ENCODE data around the gene CCDC88B.

Gene CCDC88B, protein sequence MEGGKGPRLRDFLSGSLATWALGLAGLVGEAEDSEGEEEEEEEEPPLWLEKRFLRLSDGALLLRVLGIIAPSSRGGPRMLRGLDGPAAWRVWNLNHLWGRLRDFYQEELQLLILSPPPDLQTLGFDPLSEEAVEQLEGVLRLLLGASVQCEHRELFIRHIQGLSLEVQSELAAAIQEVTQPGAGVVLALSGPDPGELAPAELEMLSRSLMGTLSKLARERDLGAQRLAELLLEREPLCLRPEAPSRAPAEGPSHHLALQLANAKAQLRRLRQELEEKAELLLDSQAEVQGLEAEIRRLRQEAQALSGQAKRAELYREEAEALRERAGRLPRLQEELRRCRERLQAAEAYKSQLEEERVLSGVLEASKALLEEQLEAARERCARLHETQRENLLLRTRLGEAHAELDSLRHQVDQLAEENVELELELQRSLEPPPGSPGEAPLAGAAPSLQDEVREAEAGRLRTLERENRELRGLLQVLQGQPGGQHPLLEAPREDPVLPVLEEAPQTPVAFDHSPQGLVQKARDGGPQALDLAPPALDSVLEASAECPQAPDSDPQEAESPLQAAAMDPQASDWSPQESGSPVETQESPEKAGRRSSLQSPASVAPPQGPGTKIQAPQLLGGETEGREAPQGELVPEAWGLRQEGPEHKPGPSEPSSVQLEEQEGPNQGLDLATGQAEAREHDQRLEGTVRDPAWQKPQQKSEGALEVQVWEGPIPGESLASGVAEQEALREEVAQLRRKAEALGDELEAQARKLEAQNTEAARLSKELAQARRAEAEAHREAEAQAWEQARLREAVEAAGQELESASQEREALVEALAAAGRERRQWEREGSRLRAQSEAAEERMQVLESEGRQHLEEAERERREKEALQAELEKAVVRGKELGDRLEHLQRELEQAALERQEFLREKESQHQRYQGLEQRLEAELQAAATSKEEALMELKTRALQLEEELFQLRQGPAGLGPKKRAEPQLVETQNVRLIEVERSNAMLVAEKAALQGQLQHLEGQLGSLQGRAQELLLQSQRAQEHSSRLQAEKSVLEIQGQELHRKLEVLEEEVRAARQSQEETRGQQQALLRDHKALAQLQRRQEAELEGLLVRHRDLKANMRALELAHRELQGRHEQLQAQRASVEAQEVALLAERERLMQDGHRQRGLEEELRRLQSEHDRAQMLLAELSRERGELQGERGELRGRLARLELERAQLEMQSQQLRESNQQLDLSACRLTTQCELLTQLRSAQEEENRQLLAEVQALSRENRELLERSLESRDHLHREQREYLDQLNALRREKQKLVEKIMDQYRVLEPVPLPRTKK (N-terminal part only)

DNA sequence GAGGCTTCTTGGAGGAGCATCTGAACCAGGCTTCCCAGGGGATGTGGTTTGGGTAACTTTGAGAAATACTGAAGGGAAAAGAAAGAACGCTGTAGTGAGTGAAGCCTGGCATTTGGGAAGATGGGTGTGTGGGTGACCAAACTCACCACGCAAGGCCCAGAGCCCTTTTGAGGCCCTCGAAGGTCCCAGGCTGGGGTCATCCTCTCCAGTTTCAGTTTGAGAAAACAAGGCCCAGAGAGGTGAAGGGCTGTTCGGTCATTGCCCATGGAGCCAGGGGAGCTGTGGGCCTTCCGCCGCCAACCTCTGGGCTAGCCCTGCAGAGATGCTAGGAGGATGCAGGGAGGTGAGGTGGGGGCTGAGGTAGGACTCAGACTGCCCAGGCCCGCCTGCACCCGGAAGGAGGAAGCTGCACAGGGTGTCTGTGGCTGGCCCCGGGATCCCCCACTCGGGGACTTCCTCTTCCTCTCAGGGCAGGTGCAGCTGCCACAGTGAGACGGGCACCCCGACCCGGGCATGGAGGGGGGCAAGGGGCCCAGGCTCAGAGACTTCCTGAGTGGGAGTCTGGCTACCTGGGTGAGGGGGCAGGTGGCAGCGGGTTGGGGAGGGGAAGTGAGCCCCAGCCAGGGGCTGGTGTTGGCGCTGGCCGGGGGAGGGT, at the start of gene CCDC88B:
TSS of gene CCDC88B (plus strand) at position 451 of the 655 bp plus-strand sequence. CDS start at position 514, 63 bp downstream.
- intact Hi-C loops (cut with DNase I): no loop called here
- DNase-seq: peak in 33 of 42 donors; percentile 26 to 67 (median 44)

DNA sequence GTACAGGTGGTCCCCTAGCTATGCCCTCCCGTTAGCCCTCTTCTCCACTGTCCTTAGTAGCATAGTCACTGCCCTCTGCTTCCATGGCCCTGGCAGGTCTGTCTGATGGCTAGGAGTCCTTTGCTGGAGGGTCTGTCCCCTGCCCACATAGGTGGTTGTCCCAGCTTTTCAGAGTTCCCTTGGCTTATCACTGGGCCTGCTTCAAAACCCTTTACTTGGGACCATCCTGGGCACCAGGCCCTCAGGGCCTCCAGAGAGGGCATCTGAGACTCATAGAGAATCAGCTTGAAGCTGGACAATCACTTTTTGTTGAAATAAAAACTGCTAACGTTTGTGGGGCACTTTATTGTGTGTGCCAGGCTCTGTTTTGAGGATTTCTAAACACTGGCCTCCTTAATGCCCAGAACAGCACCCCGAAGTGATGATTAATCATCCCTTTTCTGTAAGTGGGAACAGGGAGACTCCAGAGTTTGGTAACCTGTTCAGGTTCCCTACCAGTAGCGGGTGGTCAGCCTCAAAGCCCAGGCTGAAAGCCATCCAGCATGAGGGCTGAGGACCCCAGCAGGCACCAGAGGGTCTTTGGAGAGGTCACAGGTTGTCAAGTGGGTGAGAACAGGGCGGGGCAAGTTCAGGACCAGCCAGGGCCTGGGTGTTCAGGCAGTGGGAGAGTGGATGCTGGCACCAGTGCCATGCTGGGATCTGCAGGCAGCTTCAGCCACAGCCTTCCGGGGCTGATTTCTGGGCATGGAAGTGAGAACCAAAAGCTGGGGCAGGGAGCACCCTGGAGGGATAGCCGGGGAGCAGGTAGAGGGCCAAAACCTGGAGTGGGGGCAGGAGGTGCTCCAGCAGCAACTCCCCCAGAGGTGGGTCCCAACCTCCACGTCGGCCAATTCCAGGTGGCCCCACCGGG, 49.4 kb upstream of the CCDC88B start:
- intact Hi-C loops (cut with DNase I): no loop called here
- peak in 1 of 42 donors; percentile 39 for DNase-seq

DNA sequence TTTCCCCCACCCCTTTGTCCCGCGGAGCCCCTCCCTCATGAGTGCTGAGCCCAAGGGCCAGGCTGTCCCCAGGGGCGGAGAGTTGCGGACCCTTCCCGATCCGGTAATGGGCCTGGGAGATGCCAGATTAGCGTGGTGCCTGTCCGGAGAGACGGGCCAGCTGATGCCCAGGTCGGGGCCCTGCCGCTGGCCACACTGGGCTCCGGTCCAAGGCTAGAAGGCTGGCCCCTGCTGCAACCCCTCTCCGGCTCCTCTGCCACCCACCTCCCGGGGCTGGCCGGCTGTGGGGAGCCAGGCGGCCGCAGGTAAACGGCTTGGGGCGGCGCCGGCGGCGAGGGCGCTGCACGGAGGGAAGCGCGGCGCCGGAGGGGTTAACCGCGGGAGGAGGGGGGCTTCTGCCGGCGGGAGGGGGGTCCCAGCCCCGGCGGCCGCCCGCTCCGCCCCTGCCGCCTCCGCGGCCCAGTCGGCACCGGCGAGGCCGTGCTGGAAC, 48.7 kb upstream of the CCDC88B start, which contains the start of gene KCNK4:
TSS of gene KCNK4 (plus strand) at position 41 of the 490 bp plus-strand sequence. CDS start 1,717 bp downstream, outside the sequence.
- no peak for DNase-seq
- intact Hi-C loops (cut with DNase I): no loop called here

DNA sequence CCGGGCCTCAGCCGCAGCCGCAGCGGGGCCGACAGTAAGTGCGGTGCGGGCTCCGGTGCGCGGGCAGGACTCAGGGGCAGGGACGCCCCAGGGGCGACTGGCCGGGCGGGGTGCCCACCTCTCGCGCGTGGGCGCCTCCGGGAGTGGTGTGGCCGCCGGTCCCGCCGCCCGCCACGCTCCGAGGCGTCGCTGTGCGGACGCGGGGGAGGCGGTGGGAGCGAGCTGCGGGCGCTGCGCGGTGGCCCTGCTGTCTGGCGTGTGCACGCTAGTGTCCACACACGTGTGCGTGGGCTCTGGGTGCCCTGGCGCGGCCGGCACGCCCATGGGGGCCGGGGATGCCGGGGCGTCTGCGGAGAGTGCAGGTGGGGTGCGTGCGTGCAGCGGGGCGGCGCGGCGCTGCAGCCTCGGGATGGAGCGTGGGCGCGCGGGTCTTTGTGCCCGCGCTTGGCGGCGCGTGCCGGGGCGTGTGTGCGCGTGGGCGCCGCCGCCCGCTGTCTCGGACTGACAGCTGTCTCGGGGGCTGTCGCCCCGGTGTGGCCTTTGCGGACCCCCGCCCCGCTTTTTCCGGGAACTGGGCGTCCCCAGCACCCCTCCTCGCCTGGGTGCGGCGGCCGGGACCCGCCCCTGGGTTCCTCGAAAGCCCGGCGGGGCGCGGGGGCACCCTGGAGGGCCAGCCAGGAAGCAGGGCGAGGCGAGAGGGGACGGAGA, 48.1 kb upstream of the CCDC88B start:
- intact Hi-C loops (cut with DNase I): no loop called here
- peak in 6 of 42 donors; percentile 17 to 56 (median 43) for DNase-seq

DNA sequence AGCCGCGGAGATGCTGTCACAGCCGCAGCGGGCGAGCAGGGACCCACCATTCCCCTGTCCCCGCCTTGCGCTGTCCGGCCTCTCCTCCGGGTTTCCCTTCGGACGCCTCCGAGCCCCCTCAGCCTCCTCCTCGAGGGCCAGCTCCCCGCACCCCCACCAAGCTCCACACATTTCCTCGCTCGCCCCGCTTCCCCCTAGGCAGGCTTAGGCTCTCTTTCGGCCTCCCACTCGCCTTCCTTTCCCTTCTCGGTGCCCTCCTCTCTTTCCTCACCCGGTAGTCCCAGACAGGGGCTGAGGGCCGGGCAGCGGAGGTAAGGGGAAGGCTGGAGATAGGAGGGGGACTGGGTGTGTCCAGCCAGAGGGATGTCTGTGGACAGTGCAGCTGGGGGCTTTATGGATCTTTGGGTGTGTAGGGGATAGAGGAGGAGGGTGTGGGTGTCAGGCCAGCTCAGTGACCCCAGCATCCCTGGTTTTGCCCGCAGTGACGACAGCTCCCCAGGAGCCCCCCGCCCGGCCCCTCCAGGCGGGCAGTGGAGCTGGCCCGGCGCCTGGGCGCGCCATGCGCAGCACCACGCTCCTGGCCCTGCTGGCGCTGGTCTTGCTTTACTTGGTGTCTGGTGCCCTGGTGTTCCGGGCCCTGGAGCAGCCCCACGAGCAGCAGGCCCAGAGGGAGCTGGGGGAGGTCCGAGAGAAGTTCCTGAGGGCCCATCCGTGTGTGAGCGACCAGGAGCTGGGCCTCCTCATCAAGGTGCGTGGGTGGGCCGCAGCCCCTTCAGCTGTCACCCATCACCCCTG, 47.3 kb upstream of the CCDC88B start:
- peak in 3 of 42 donors; percentile 22 to 39 (median 33) for DNase-seq

DNA sequence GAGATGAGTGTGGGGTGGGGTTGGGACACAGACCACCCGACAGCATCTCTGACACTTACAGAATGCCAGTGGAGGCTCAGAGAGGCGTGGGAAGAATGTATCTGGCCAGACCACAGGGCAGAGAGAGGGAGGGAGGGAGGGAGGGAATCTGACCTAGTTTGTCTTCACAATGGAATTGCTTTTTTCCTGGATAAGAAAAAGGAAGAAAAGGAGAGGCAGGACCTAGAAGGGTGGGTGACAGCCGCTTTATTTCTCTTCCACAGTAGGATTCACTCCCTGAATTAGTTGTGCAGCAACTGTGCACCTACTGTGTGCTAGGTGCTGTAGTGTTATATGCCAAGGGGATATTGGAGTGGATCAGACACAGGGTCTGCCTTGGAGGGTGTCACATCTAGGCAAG, 45.2 kb upstream of the CCDC88B start:
- intact Hi-C loops (cut with DNase I): no loop called here
- no peak for DNase-seq

More for the DNA sequence above, 47.3 kb upstream of the CCDC88B start:
- intact Hi-C loops (cut with DNase I): no loop called here

DNA sequence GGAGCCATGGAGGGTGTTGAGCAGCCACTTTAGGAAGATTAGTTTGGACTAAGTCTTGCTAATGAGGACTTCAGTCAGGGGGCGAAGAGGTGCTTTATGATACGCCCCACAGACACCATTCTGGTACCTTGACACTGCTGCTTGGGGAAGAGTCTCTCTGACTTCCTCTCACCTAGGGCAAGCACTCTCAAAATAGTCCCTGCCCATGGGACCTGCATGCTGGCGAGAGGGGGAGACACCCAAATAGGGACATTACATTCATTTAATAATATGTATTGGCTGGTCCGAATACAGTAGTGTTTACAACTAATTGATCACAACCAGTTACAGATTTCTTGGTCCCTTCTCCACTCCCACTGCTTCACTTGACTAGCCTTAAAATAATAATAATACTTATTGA, 44.2 kb upstream of the CCDC88B start:
- intact Hi-C loops (cut with DNase I): no loop called here
- DNase-seq: no peak

DNA sequence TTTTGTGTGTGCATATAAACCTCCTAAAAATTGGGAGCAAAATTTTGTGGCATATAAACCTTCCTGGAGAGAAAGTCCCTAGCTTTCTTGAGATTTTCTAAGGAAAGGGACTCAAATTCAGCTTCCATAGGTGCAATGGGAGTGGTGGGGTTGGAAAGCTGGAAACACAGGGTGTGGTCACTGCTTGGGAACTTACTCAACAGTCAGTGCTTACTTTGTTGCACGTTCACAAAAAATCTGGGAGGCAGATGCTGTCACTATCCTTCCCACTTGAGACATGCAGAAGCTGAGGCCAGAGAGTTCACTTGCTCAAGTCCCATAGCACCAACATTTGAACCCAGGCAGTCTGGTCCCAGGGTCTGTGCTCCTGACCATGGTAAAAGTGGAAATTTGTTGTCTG, 43.8 kb upstream of the CCDC88B start:
- intact Hi-C loops (cut with DNase I): no loop called here
- no peak for DNase-seq

DNA sequence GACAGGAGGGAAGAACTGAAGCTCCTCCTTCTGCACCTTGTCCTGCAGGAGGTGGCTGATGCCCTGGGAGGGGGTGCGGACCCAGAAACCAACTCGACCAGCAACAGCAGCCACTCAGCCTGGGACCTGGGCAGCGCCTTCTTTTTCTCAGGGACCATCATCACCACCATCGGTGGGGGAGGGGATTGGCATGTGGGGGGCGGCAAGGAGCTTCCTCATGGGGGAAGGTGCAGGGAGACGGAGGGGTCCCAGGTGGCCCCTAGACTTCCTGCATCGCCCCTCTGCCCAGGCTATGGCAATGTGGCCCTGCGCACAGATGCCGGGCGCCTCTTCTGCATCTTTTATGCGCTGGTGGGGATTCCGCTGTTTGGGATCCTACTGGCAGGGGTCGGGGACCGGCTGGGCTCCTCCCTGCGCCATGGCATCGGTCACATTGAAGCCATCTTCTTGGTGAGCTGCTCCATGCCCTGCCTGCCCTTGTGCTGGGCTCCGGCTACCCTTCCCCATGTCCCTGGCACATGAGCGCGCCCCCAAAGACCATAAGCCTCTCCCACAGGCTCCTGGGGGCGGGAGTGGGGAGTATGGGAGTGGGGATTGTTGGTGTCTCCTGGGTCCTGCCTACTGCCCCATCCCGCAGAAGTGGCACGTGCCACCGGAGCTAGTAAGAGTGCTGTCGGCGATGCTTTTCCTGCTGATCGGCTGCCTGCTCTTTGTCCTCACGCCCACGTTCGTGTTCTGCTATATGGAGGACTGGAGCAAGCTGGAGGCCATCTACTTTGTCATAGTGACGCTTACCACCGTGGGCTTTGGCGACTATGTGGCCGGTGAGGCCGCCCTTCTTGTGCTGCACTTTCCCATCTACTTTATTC, 42.9 kb upstream of the CCDC88B start:
- intact Hi-C loops (cut with DNase I): no loop called here
- DNase-seq: no peak

DNA sequence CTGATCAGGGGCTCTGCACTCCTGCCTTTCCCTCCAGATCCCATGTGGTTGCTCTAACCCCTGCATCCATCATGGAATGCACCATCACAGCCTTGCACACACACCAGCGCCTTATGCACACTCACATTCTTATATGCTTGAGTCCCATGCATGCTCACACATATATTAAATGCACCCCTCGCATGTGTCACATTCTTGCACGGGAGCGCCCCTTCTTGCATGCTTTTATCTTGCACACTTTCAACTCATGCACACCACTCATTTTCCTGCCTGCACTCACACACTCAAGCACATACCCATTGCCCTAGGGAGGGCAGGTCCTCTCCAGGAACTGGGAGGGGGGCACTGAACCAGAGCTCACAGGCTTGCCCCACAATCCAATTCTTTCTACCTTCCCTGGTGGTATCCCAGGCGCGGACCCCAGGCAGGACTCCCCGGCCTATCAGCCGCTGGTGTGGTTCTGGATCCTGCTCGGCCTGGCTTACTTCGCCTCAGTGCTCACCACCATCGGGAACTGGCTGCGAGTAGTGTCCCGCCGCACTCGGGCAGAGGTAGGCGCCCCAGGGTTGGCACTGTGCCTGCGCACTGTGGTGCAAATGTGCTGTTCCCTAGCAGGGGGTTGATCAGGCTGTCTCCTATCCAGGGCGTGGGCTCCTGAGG, 42.2 kb upstream of the CCDC88B start:
- intact Hi-C loops (cut with DNase I): no loop called here
- DNase-seq: no peak

DNA sequence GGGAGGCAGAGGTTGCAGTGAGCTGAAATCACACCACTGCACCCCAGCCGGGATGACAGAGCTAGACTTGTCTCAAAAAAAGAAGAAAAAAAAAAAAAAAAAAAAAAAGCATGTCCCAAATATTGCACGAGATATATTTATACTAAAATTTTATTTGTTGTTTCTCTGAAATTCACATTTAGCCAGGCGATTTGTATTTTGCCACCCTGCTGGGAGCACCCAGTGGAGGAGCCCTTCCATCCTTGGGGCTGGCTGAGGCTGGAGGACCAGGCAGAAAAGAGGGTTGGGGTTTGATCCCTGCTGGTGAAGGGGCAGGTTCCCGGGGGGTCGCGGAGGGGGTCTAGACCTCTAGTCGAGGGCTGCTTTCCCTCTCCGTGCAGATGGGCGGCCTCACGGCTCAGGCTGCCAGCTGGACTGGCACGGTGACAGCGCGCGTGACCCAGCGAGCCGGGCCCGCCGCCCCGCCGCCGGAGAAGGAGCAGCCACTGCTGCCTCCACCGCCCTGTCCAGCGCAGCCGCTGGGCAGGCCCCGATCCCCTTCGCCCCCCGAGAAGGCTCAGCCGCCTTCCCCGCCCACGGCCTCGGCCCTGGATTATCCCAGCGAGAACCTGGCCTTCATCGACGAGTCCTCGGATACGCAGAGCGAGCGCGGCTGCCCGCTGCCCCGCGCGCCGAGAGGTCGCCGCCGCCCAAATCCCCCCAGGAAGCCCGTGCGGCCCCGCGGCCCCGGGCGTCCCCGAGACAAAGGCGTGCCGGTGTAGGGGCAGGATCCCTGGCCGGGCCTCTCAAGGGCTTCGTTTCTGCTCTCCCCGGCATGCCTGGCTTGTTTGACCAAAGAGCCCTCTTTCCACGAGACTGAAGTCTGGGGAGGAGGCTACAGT, 40.8 kb upstream of the CCDC88B start:
- peak; percentile 49 to 92 (median 81) for DNase-seq
- intact Hi-C loops (cut with DNase I): no loop called here

DNA sequence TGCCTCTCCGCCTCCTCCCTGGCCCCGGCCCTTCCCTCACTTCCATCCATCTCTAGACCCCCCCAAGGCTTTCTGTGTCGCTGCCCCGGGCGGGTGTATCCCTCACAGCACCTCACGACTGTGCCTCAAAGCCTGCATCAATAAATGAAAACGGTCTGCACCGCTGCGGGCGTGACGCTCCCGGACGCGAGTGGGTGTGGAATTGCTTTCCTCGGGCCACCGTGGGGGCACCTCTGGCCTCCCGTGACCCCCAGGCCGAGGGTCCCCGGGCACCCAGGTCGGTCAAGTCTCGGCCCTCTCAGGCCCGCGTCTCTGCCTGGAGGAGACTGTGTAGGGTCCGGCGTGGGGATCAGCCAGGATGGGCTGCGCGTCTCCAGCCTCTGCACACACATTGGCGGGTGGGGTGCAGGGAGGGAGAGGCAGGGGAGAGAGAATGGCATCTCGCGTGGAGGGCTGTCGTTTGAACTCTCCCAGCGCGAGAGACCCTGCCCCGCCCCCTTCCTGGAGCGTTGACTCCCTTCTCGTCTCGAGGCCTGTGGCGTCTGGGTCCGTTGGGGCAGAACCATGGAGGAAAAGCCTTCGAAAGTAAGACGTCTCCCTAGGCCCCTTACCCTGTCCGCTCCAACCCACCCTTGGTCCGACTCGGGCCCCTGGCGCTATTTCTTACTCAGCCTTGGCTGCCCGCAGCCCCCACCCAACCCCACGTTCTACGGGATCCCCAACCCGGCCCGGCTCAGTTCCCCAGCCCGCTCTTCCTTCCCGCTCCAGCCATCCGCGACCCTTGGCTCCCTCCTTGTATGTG, 40.0 kb upstream of the CCDC88B start, which contains the start of gene CATSPERZ:
TSS of gene CATSPERZ (plus strand) at position 512 of the 802 bp plus-strand sequence. CDS start at position 565, 53 bp downstream.
- intact Hi-C loops (cut with DNase I): no loop called here
- peak in 7 of 42 donors; percentile 22 to 57 (median 41) for DNase-seq
